LNCaP clone FGC (cell line): ENCODE measurements around the gene TGM4.

Experiments used
- DNase-seq: peaks from one replicate; pipeline ENCODE4 v3.0.0-alpha.2; 2011; ENCODE audit warnings: low read depth
- H3K4me3 ChIP-seq: 2 replicates; pipeline ENCODE4 v1.5.1; 2011; ENCODE audit warnings: mild to moderate bottlenecking, low read depth, low read length, control low read depth
- CTCF ChIP-seq: IDR thresholded peaks from 2 replicates; pipeline ENCODE4 v1.5.1; 2012; ENCODE audit warnings: mild to moderate bottlenecking; ENCODE audit not compliant: control insufficient read depth, insufficient read depth; ENCODE audit errors: extremely low read depth

TGM4 gene

DNA sequence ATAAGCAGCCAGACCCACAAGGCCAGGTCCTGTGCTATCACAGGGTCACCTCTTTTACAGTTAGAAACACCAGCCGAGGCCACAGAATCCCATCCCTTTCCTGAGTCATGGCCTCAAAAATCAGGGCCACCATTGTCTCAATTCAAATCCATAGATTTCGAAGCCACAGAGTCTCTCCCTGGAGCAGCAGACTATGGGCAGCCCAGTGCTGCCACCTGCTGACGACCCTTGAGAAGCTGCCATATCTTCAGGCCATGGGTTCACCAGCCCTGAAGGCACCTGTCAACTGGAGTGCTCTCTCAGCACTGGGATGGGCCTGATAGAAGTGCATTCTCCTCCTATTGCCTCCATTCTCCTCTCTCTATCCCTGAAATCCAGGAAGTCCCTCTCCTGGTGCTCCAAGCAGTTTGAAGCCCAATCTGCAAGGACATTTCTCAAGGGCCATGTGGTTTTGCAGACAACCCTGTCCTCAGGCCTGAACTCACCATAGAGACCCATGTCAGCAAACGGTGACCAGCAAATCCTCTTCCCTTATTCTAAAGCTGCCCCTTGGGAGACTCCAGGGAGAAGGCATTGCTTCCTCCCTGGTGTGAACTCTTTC is 39.6 kb downstream of the TGM4 start:
- peak; percentile 81 for TF ChIP-seq CTCF
- no peak overlapping the region for H3K4me3 ChIP-seq
- DNase-seq, result peak; percentile 34

- peak; percentile 67 for TF ChIP-seq CTCF
- H3K4me3 ChIP-seq, result no peak overlapping the region
- no peak for DNase-seq
Observed at GRCh38 chr3:44914936-44915335, 40.5 kb downstream of the TGM4 start.

DNA sequence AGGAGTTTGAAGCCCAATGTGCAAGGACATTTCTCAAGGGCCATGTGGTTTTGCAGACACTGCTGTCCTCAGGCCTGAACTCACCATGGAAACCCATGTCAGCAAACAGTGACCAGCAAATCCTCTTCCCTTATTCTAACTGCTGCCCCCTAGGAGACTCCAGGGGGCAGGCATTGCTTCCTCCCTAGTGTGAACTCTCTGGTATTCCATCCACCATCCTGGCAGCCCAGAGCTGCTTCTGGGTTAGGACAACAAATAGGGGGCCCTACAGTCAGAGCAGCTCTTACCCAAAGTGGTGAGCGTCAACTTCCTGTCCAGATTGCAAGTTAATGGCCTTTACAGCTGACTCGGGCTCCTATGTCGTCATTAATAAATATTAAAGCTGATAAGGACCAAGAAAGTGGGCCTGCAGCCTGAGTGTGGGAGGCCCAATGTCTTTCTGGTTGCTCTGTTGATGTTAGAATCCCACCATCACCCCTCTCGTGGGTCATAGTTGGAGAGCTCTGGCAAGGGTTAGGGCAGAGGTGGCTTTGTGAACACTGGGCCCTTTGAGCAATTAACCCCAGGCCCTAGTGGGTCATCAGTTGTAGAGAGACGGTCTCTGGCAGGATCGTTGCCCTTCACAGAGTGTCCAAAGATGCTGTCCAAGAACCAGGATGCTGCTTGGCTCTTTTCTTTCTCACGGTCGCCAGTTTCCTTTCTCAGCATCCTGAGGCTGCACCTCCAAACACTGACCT is 41.5 kb downstream of the TGM4 start:
- TF ChIP-seq CTCF, result no peak
- DNase-seq, result no peak

DNA sequence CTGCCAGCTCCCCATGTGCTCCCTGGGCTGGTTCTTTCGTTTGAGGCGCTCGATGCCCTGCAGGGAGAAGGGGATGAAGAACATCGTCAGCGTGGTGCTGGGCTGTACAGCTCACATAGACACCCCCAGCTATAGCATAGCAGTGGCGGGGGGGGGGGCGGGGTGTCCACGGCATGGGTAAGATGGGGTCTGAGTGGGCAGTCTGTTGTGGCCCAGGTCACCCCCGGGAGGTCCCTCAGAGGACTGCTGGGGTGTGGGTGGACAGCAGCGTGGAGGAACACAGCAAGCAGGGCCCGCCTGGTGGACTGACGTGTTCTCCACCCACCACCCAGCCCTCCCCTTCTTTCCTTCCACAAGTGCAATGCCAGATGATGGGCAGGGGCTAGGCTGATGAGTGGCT is 43.7 kb downstream of the TGM4 start:
- H3K4me3 ChIP-seq, result no peak overlapping the region
- DNase-seq, result no peak
- TF ChIP-seq CTCF, result no peak

More for the DNA sequence above, 41.5 kb downstream of the TGM4 start:
- no peak overlapping the region for H3K4me3 ChIP-seq

- TF ChIP-seq CTCF, result no peak
- no peak overlapping the region for H3K4me3 ChIP-seq
- no peak for DNase-seq
Observed at GRCh38 chr3:44918581-44918980, 44.2 kb downstream of the TGM4 start.

DNA sequence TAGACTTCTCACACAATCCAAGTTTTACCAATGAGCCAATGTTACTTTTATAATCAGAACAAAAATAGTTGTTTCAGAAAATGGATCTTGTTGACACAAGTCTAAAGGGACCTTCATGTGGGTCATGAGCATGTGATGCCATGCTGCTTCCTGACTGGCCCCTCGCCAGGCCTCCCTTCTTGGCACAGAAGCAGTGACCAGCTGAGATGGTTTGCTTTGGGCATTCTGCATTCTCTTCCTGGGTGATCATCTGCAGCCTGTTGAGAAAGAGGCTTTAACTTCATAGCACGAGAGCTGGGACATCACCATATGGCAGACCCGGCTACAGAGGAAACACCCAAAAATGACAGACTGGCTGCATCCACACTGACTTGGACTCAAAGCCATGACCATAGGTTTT is 45.7 kb downstream of the TGM4 start:
- H3K4me3 ChIP-seq, result no peak overlapping the region
- DNase-seq, result peak; percentile 11
- no peak for TF ChIP-seq CTCF
